ENCODE data around the gene ST6GAL1. TPM values are rescaled to one million over a fixed set of nuclear protein-coding genes. Genes with fewer than 3 reads are reported as not detected.

The ST6GAL1 gene
- total and polyA plus RNA-seq, 2 experiments from 2014 or later: 64.3 to 123 TPM

GRCh38 chr3:187086831-187087230 is 156.5 kb downstream of the ST6GAL1 start:
- Histone ChIP-seq H3K4me3 (no peak overlapping the region), H3K9me3 (ENCODE audit: low read depth) (peaks cover 3% of the 10 kb centered on the region), H3K27ac (no peak overlapping the region), H3K27me3 (no peaks in the 10 kb centered on the region), H3K36me3 (no peaks in the 10 kb centered on the region), H3K4me1 (ENCODE audit: low read depth) (no peaks in the 10 kb centered on the region)
- no peak for DNase-seq (ENCODE audit: low read depth in 1 of 2, low spot score in 1 of 2)
- TF ChIP-seq CTCF (IDR thresholded peaks at IDR 0.05; ENCODE audit: low read depth, low read length): no peak

- DNase-seq (ENCODE audit: low read depth in 1 of 2, low spot score in 1 of 2): no peak
- Histone ChIP-seq H3K27ac (no peak overlapping the region), H3K4me3 (no peak overlapping the region), H3K36me3 (no peaks in the 10 kb centered on the region), H3K4me1 (ENCODE audit: low read depth) (no peaks in the 10 kb centered on the region), H3K27me3 (no peaks in the 10 kb centered on the region), H3K9me3 (ENCODE audit: low read depth) (peaks cover 3% of the 10 kb centered on the region)
- TF ChIP-seq CTCF (IDR thresholded peaks at IDR 0.05; ENCODE audit: low read depth, low read length): no peak
Observed at GRCh38 chr3:187088701-187089100, 158.4 kb downstream of the ST6GAL1 start.

- DNase-seq (ENCODE audit: low read depth in 1 of 2, low spot score in 1 of 2): no peak
- Histone ChIP-seq H3K4me1 (ENCODE audit: low read depth) (no peaks in the 10 kb centered on the region), H3K4me3 (no peak overlapping the region), H3K27ac (no peak overlapping the region), H3K27me3 (no peaks in the 10 kb centered on the region), H3K9me3 (ENCODE audit: low read depth) (no peaks in the 10 kb centered on the region), H3K36me3 (no peaks in the 10 kb centered on the region)
- TF ChIP-seq CTCF (IDR thresholded peaks at IDR 0.05; ENCODE audit: low read depth, low read length): no peak
Observed at GRCh38 chr3:187093320-187093719, 163.0 kb downstream of the ST6GAL1 start.

GRCh38 chr3:187098923-187099512 is 168.7 kb downstream of the ST6GAL1 start:
- Histone ChIP-seq H3K4me1 (ENCODE audit: low read depth) (no peaks in the 10 kb centered on the region), H3K27ac (no peak overlapping the region), H3K4me3 (no peak overlapping the region), H3K36me3 (no peaks in the 10 kb centered on the region), H3K27me3 (no peaks in the 10 kb centered on the region), H3K9me3 (ENCODE audit: low read depth) (no peaks in the 10 kb centered on the region)
- no peak for TF ChIP-seq CTCF (IDR thresholded peaks at IDR 0.05; ENCODE audit: low read depth, low read length)
- no peak for DNase-seq (ENCODE audit: low read depth in 1 of 2, low spot score in 1 of 2)

GRCh38 chr3:187101184-187102072 is 171.1 kb downstream of the ST6GAL1 start:
- no peaks in the 10 kb centered on the region for H3K27me3 ChIP-seq
- no peaks in the 10 kb centered on the region for H3K4me1 ChIP-seq (ENCODE audit: low read depth)
- no peak for TF ChIP-seq CTCF (IDR thresholded peaks at IDR 0.05; ENCODE audit: low read depth, low read length)
- no peak overlapping the region for H3K27ac ChIP-seq
- no peaks in the 10 kb centered on the region for H3K36me3 ChIP-seq
- DNase-seq (ENCODE audit: low read depth in 1 of 2, low spot score in 1 of 2): peak; percentile 30 to 96
- H3K4me3 ChIP-seq: no peak overlapping the region
- no peaks in the 10 kb centered on the region for H3K9me3 ChIP-seq (ENCODE audit: low read depth)
